Loucy (cell line): Measurements from ENCODE around the gene ENPEP.

Source experiments
- CTCF ChIP-seq: fragments of 200-600 bp; sonication (generic); conservative IDR thresholded peaks from 2 replicates; pipeline ENCODE4 v1.5.1; 2014; ENCODE audit warnings: mild to moderate bottlenecking, antibody characterized with exemption, low read length
- EZH2phosphoT487 ChIP-seq: fragments of 200-600 bp; IDR thresholded peaks from 2 replicates; pipeline ENCODE4 v1.6.1; 2018; ENCODE audit warnings: antibody characterized with exemption, mild to moderate bottlenecking, moderate library complexity, borderline replicate concordance

GRCh38 chr4:110480031-110480549, 4.1 kb downstream of the ENPEP start:
- TF ChIP-seq CTCF (peak; percentile 50), EZH2phosphoT487 (no peak)
